K562 (cell line): ENCODE results near the gene PHKA2.

ENCODE experiments used
- CAMTA2 ChIP-seq: fragments of 250-450 bp; sonication (Bioruptor Pico); conservative IDR thresholded peaks from 2 replicates; pipeline ENCODE4 v1.5.1; 2022
- CEBPB ChIP-seq: fragments of 450-650 bp; IDR thresholded peaks from 2 replicates; pipeline ENCODE4 v1.6.1; 2016; ENCODE audit warnings: missing genetic modification characterization, missing compliant biosample characterization
- HDGF ChIP-seq: fragments of 450-650 bp; IDR thresholded peaks from 2 replicates; pipeline ENCODE4 v1.6.1; 2016
- MCM7 ChIP-seq, 2 experiments: fragments of 450-650 bp; IDR thresholded peaks; 2 replicates each; pipeline ENCODE4 v1.6.1; 2016 to 2018
- RAD21 ChIP-seq, 2 experiments: fragments of 250-450 bp in 1 of 2; fragments of 450-650 bp in 1 of 2; sonication (Bioruptor Pico) in 1 of 2; formaldehyde crosslinking in 1 of 2; IDR thresholded peaks in 1 of 2; conservative IDR thresholded peaks in 1 of 2; 2 replicates each; pipeline versions ENCODE4 v1.4.0 to v1.8.0; 2020 to 2022; ENCODE audit warnings: mild to moderate bottlenecking in 2 of 2, moderate library complexity in 1 of 2
- ZNF165 ChIP-seq: fragments of 250-450 bp; sonication (Bioruptor Pico); IDR thresholded peaks from 2 replicates; pipeline ENCODE4 v1.4.0; 2020; ENCODE audit warnings: borderline replicate concordance
- TF ChIP-seq, protein P1 (sequence below): IDR thresholded peaks from 2 replicates; pipeline ENCODE4 v1.6.1; 2016; ENCODE audit warnings: missing genetic modification characterization, missing compliant biosample characterization

DNA sequence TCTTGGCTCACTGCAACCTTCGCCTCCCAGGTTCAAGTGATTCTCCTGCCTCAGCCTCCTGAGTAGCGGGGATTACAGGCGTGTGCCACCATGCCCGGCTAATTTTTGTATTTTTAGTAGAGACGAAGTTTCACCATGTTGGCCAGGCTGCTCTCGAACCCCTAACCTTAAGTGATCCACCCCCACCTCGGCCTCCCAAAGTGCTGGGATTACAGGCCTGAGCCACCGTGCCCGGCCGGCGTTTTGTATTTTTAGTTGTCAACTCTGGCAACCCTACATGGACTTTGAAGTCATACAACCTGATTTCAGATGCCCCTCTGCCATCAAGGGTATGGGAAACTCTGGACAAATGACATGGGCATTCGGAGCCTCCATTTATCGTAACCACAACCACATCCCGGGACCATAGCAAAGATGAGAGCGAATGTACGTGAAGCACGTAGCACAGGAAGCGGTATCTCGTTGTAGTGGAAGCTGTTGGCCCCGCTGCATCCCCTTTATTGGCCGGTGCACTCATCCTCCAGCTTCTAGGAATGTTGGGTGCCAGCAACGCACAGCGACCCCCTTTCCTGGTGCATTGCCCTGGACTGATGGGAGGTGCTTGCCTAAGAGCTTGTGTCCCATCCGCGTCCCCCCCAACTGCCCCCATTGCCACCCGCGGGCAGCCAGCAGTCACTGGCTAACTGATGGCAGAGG, 109.2 kb downstream of the PHKA2 start:
- TF ChIP-seq CAMTA2 (no peak), HDGF (no peak), MCM7 (IDR thresholded peaks at IDR 0.05) (no peak), CEBPB (tag) (no peak), ZNF165 (no peak), RAD21 (CRISPR knock-in tag; conservative IDR thresholded peaks at IDR 0.05 in 1 of 2, IDR thresholded peaks at IDR 0.05 in 1 of 2) (no peak)
- TF ChIP-seq, protein P1, sequence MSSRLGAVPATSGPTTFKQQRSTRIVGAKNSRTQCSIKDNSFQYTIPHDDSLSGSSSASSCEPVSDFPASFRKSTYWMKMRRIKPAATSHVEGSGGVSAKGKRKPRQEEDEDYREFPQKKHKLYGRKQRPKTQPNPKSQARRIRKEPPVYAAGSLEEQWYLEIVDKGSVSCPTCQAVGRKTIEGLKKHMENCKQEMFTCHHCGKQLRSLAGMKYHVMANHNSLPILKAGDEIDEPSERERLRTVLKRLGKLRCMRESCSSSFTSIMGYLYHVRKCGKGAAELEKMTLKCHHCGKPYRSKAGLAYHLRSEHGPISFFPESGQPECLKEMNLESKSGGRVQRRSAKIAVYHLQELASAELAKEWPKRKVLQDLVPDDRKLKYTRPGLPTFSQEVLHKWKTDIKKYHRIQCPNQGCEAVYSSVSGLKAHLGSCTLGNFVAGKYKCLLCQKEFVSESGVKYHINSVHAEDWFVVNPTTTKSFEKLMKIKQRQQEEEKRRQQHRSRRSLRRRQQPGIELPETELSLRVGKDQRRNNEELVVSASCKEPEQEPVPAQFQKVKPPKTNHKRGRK (tag) = no peak
